PFSK-1 (cell line): ENCODE results near the gene KDM4F.

ENCODE experiments used
- POLR2AphosphoS5 ChIP-seq: IDR thresholded peaks from 2 replicates; pipeline ENCODE4 v1.6.1; 2012; ENCODE audit warnings: low read depth, mild to moderate bottlenecking, control low read depth, low read length, moderate library complexity
- REST ChIP-seq, 2 experiments: IDR thresholded peaks; 2 replicates each; pipeline versions ENCODE4 v1.6.1 to v1.8.0; 2011 to 2012; ENCODE audit warnings: low read depth in 2 of 2, low read length in 2 of 2, control low read depth in 1 of 2, inconsistent platforms in 1 of 2, mild to moderate bottlenecking in 1 of 2, moderate library complexity in 1 of 2; ENCODE audit not compliant: insufficient read depth in 1 of 2
- TAF1 ChIP-seq: IDR thresholded peaks from 2 replicates; pipeline ENCODE4 v1.6.1; 2012; ENCODE audit warnings: low read length, control low read depth, borderline replicate concordance; ENCODE audit not compliant: insufficient read depth

- TF ChIP-seq POLR2AphosphoS5 (no peak), TAF1 (no peak), REST (IDR thresholded peaks at IDR 0.05; ENCODE audit: insufficient read depth in 1 of 2, low read depth in 2 of 2, low read length in 2 of 2) (no peak)
Measured at GRCh38 chr11:95003716-95004115, 45.5 kb upstream of the KDM4F start.
